Subcutaneous abdominal adipose tissue (tissue), 5 donors: Measurements from ENCODE around the gene CFAP300.
A peak's percentile ranks its signal among the peaks of the same experiment; 100 is the strongest.

Experiments used
- H3K27ac ChIP-seq: one replicate; pipeline ENCODE4 v1.7.0; 2013; ENCODE audit warnings: low read depth, mild to moderate bottlenecking, inconsistent platforms, low read length, moderate library complexity
- H3K27me3 ChIP-seq, 5 donors: one replicate each; pipeline ENCODE4 v1.7.0; 2013; ENCODE audit warnings: low read length in 5 of 5, inconsistent platforms in 1 of 5; ENCODE audit not compliant: control insufficient read depth in 5 of 5, insufficient read depth in 4 of 5
- H3K36me3 ChIP-seq, 5 donors: one replicate each; pipeline ENCODE4 v1.7.0; 2013; ENCODE audit warnings: low read length in 5 of 5; ENCODE audit not compliant: control insufficient read depth in 5 of 5, insufficient read depth in 5 of 5
- H3K4me1 ChIP-seq, 5 donors: one replicate each; pipeline ENCODE4 v1.7.0; 2013; ENCODE audit warnings: low read length in 5 of 5, mild to moderate bottlenecking in 3 of 5, moderate library complexity in 1 of 5; ENCODE audit not compliant: control insufficient read depth in 5 of 5, insufficient read depth in 5 of 5
- H3K4me3 ChIP-seq, 5 donors: one replicate each; pipeline ENCODE4 v1.7.0; 2013; ENCODE audit warnings: low read length in 5 of 5, low read depth in 1 of 5
- H3K9ac ChIP-seq, 5 donors: one replicate each; pipeline ENCODE4 v1.7.0; 2013; ENCODE audit warnings: low read length in 5 of 5, mild to moderate bottlenecking in 4 of 5, moderate library complexity in 3 of 5
- H3K9me3 ChIP-seq, 5 donors: one replicate each; pipeline ENCODE4 v1.7.0; 2013; ENCODE audit warnings: low read length in 5 of 5; ENCODE audit not compliant: control insufficient read depth in 5 of 5
- donor health status: healthy.
- donor health status: healthy.
- donor health status: healthy.
- donor health status: healthy.
- donor health status: healthy.

Gene CFAP300

GRCh38 chr11:102110761-102111010 lies 63.4 kb downstream of the CFAP300 start:
- Histone ChIP-seq H3K9ac (peak overlapping the region in 4 of 5 donors; percentile 82 to 98 (median 97)), H3K27me3 (no peaks in the 10 kb centered on the region), H3K9me3 (no peaks in the 10 kb centered on the region), H3K36me3 (peaks cover 0 to 7% (median 0%) of the 10 kb centered on the region in 5 donors), H3K4me1 (peaks cover 0 to 36% (median 20%) of the 10 kb centered on the region in 5 donors), H3K4me3 (peak overlapping the region; percentile 66 to 94 (median 78)), H3K27ac (peak overlapping the region; percentile 98)

DNA sequence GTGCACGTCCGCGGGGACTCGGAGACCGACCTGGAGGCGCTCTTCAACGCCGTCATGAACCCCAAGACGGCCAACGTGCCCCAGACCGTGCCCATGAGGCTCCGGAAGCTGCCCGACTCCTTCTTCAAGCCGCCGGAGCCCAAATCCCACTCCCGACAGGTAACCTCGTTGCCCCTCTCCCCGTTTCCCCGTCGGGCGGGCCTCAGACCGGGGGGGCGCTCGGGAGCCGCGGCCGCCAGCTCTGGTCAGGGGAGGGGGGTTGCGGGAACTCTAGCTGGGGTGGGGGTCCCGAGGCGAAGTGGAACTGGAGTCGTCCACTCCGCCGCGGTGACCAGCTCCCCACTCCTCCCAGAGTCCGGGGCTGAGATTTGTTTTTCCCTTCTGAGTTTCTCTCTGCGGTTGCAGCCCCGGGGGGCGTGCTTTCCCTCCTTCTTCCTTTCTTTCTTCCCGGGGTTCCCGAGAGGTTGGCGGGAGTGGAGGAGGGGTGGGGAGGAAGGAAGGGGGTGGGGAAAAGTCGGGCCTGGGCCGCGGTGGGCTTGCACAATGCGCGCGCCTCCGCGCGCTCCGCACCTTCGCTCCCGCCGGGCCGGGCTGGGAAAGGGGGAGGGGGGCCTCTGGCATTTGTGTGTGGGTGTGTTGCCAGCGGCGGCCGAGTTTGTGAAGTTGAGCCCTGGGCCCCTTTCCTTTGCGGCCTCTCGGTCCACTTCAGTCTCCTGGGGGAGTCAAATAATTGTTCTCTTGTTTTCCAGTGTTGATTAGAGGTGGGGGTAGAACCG lies 64.0 kb downstream of the CFAP300 start:
- H3K27ac ChIP-seq: peak overlapping the region; percentile 98
- H3K4me3 ChIP-seq: peak overlapping the region; percentile 71 to 94 (median 88)
- H3K9ac ChIP-seq: peak overlapping the region; percentile 82 to 98 (median 96)
- no peaks in the 10 kb centered on the region for H3K27me3 ChIP-seq
- no peaks in the 10 kb centered on the region for H3K9me3 ChIP-seq
- peaks cover 0 to 41% (median 23%) of the 10 kb centered on the region in 5 donors for H3K4me1 ChIP-seq
- peaks cover 0 to 12% (median 0%) of the 10 kb centered on the region in 5 donors for H3K36me3 ChIP-seq

DNA sequence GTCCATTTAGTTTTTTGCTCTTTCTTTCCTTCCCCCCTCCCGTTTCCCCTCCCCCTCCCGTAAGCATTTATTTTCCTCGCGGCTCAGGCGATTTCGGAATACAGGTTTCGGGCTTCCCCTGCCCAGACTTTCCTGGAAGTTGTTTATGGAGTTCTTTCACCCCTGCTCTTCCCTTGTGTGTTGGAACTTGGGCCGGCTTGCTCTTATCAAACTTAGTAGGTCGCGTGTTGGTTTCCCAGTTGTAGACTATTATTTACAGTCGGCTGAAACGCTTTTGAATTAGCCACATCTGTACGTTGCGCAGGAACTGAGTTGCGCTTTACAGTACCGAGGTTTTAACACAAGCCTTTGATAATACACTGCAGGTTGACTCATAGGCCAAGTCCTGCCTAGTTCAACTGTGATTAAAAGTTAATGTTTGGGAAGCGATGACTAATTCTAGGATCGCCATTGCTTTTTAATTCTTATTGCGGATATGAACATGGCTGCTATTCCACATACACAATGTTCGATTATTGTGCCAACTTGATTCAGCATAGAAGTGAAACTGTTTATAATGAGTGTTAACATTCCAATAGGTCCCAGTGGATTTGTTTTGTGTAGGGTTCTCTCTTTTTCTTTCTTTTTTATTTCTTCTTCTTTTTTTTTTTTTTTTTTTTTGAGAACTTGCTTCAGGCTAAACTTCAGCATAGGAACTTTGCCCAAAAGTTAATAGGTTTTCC lies 64.7 kb downstream of the CFAP300 start:
- Histone ChIP-seq H3K36me3 (peaks cover 0 to 13% (median 0%) of the 10 kb centered on the region in 5 donors), H3K9ac (peak overlapping the region; percentile 80 to 98 (median 95)), H3K27ac (peak overlapping the region; percentile 98), H3K9me3 (no peaks in the 10 kb centered on the region), H3K4me1 (peaks cover 0 to 48% (median 23%) of the 10 kb centered on the region in 5 donors), H3K4me3 (peak overlapping the region; percentile 71 to 94 (median 88)), H3K27me3 (no peaks in the 10 kb centered on the region)

- Histone ChIP-seq H3K4me1 (peaks cover 0 to 53% (median 23%) of the 10 kb centered on the region in 5 donors), H3K9ac (peak overlapping the region; percentile 80 to 98 (median 95)), H3K4me3 (peak overlapping the region; percentile 71 to 94 (median 88)), H3K27ac (peak overlapping the region; percentile 98), H3K27me3 (no peaks in the 10 kb centered on the region), H3K36me3 (peaks cover 0 to 13% (median 0%) of the 10 kb centered on the region in 5 donors), H3K9me3 (no peaks in the 10 kb centered on the region)
These were observed 65.2 kb downstream of the CFAP300 start for GRCh38 chr11:102112509-102112821.

DNA sequence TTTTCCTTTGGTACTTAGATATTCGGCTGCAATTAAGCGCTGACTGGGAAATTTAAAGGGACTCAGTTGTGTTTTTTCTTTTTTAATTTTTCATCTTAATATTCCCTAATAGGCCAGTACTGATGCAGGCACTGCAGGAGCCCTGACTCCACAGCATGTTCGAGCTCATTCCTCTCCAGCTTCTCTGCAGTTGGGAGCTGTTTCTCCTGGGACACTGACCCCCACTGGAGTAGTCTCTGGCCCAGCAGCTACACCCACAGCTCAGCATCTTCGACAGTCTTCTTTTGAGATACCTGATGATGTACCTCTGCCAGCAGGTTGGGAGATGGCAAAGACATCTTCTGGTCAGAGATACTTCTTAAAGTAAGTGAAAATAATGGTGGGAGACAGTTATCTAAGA lies 66.8 kb downstream of the CFAP300 start:
- peaks cover 0 to 13% (median 5%) of the 10 kb centered on the region in 5 donors for H3K36me3 ChIP-seq
- H3K9me3 ChIP-seq: no peaks in the 10 kb centered on the region
- H3K27ac ChIP-seq: peak overlapping the region; percentile 69
- H3K4me1 ChIP-seq: peaks cover 0 to 60% (median 27%) of the 10 kb centered on the region in 5 donors
- peak overlapping the region in 2 of 5 donors; percentile 29 to 30 for H3K4me3 ChIP-seq
- no peaks in the 10 kb centered on the region for H3K27me3 ChIP-seq
- H3K9ac ChIP-seq: peak overlapping the region in 1 of 5 donors; percentile 52

GRCh38 chr11:102115557-102115956 lies 68.3 kb downstream of the CFAP300 start:
- Histone ChIP-seq H3K36me3 (peaks cover 0 to 13% (median 5%) of the 10 kb centered on the region in 5 donors), H3K27me3 (no peaks in the 10 kb centered on the region), H3K9me3 (no peaks in the 10 kb centered on the region), H3K9ac (peak overlapping the region in 1 of 5 donors; percentile 32), H3K4me3 (no peak overlapping the region), H3K27ac (peak overlapping the region; percentile 69), H3K4me1 (peaks cover 0 to 60% (median 22%) of the 10 kb centered on the region in 5 donors)

DNA sequence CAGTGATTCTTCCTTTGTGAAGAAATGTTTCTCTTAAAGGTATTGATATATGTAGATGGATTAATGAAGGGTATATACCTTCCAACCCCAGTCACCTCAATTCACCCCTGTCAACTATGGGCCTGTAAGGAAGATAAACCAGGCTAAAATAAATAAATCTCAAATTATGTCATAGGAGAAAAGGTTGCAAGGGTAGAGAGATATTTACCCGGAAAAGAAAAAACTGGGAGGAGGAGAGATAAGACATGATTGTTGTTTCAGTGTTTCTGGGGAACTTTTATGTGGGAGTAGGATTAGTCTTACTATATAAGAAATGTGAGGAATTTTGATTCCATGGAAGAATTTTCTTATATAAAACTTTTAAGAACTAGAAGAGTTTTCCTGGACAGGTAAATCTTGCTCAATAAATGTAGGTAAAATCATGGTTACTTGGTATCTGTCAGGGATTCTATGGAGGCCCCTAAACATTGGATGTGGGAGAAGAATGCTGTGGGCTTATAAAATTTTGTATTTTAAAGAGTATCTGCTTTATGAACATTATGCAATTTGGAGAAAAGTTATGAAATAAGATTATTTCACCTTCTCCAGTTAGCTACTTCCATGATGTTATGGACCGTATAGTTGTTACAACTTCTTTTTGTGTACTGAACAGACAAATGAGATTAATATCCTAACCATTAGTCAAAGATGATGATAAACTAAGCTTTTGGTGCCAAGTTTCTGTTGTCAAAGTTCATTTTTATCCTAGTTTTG lies 69.4 kb downstream of the CFAP300 start:
- Histone ChIP-seq H3K27ac (peak overlapping the region; percentile 69), H3K4me1 (peaks cover 0 to 71% (median 27%) of the 10 kb centered on the region in 5 donors), H3K27me3 (no peaks in the 10 kb centered on the region), H3K9ac (no peak overlapping the region), H3K4me3 (no peak overlapping the region), H3K9me3 (no peaks in the 10 kb centered on the region), H3K36me3 (peaks cover 0 to 13% (median 5%) of the 10 kb centered on the region in 5 donors)

DNA sequence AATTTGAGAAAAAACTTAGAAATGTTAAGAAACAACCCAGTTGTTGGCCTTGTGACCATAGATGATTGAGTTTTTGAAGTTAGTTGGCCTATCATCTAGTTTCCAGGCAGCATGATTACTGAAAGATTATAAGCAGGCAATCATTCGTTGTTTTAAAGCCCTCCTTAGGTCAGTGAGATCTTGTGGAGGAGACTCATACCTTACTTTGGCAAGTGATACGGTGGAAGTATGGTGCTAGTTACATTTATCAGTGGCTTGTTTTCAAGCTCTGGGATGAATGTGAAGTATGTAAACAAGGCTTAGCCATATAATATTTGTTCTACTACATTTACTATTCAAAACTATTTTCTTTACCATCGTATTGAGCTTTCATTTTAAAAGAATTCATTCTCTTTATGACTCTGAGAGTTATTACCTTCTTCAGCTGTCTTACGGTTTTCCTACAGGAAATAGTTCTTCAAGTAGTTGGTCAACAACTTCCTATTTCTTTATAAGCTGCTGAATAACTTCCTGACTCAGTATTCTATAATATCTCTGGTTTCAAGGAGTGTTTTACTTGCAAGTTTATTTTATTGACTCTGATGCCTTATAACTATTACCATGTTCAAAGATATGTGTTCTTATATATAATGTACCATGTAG lies 70.4 kb downstream of the CFAP300 start:
- H3K4me1 ChIP-seq: peaks cover 0 to 76% (median 23%) of the 10 kb centered on the region in 5 donors

GRCh38 chr11:102118937-102119336 lies 71.7 kb downstream of the CFAP300 start:
- no peaks in the 10 kb centered on the region for H3K27me3 ChIP-seq
- no peaks in the 10 kb centered on the region for H3K9me3 ChIP-seq
- no peak overlapping the region for H3K4me3 ChIP-seq
- H3K4me1 ChIP-seq: peaks cover 0 to 67% (median 20%) of the 10 kb centered on the region in 5 donors
- H3K36me3 ChIP-seq: peaks cover 0 to 13% (median 5%) of the 10 kb centered on the region in 5 donors
- no peak overlapping the region for H3K9ac ChIP-seq
- H3K27ac ChIP-seq: peak overlapping the region; percentile 63

More for the DNA sequence above, 70.4 kb downstream of the CFAP300 start:
- Histone ChIP-seq H3K27me3 (no peaks in the 10 kb centered on the region), H3K9me3 (no peaks in the 10 kb centered on the region), H3K4me3 (no peak overlapping the region), H3K36me3 (peaks cover 0 to 13% (median 5%) of the 10 kb centered on the region in 5 donors), H3K27ac (peak overlapping the region; percentile 69), H3K9ac (peak overlapping the region in 1 of 5 donors; percentile 28)
